Measurements from ENCODE around the gene FGFRL1.

GRCh38 chr4:1060121-1060520 is 48.7 kb downstream of the FGFRL1 start:
- TF ChIP-seq CTCF (IDR thresholded peaks at IDR 0.05; ENCODE audit: low read depth, low read length, poor library complexity, severe bottlenecking): no peak
- TF ChIP-seq EZH2phosphoT487 (IDR thresholded peaks at IDR 0.05; ENCODE audit: borderline replicate concordance, low read length): no peak
